Measurements from ENCODE around the gene PTPMT1.

DNA sequence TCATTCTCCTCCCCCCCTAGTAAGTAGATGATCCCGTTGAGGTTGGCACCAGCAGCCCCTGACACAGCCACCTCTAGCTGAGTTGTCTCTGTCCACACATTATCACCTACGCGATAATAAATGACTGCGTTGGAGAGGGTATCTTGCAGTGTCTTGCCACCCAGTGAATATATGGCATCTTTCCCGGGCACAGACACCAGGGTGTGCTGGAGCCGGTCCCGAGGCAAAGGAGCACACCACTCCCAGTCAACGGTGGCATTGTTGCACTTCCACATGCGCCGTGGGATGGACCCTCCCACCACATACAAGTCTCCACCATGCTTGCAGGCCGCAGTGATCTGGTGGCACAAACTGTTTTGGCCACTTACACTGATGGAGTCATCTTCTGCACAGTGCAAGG, 7.9 kb downstream of the PTPMT1 start:
- TF ChIP-seq, protein P1, sequence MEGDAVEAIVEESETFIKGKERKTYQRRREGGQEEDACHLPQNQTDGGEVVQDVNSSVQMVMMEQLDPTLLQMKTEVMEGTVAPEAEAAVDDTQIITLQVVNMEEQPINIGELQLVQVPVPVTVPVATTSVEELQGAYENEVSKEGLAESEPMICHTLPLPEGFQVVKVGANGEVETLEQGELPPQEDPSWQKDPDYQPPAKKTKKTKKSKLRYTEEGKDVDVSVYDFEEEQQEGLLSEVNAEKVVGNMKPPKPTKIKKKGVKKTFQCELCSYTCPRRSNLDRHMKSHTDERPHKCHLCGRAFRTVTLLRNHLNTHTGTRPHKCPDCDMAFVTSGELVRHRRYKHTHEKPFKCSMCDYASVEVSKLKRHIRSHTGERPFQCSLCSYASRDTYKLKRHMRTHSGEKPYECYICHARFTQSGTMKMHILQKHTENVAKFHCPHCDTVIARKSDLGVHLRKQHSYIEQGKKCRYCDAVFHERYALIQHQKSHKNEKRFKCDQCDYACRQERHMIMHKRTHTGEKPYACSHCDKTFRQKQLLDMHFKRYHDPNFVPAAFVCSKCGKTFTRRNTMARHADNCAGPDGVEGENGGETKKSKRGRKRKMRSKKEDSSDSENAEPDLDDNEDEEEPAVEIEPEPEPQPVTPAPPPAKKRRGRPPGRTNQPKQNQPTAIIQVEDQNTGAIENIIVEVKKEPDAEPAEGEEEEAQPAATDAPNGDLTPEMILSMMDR (IDR thresholded peaks at IDR 0.05), result no peak
- no peak for TF ChIP-seq EP300 (IDR thresholded peaks at IDR 0.05)
